GM23338 (cell line): ENCODE results near the gene ACBD7. TPM values are rescaled to one million over a fixed set of nuclear protein-coding genes. Genes with fewer than 3 reads are reported as not detected.
A peak's percentile ranks its signal among the peaks of the same experiment; 100 is the strongest.

Experiments
- ATAC-seq: fragments of 200-7000 bp; cut with Tn5 transposase; 3 replicates; pipeline ENCODE4 v1.9.1; 2020
- DNase-seq: peaks from one replicate; pipeline ENCODE4 v3.0.0-alpha.2; 2015; ENCODE audit warnings: low spot score
- H2AFZ ChIP-seq: fragments of 200-600 bp; sonication (generic); 2 replicates; pipeline ENCODE4 v1.8.0; 2016; ENCODE audit warnings: antibody characterized with exemption, mild to moderate bottlenecking, moderate library complexity
- H3F3A ChIP-seq: fragments of 200-600 bp; sonication (generic); replicated peaks from 2 replicates; pipeline ENCODE4 v1.8.0; 2017; ENCODE audit warnings: antibody characterized with exemption, mixed run types, low read depth
- H3K27ac ChIP-seq: fragments of 200-600 bp; sonication (generic); 2 replicates; pipeline ENCODE4 v1.6.1; 2016; ENCODE audit warnings: low read depth
- H3K27me3 ChIP-seq: fragments of 200-600 bp; sonication (generic); 2 replicates; pipeline ENCODE4 v1.8.0; 2016; ENCODE audit warnings: mild to moderate bottlenecking, mixed run types, moderate library complexity; ENCODE audit not compliant: insufficient read depth
- H3K36me3 ChIP-seq: fragments of 200-600 bp; sonication (generic); 2 replicates; pipeline ENCODE4 v1.8.0; 2016; ENCODE audit warnings: mild to moderate bottlenecking; ENCODE audit not compliant: insufficient read depth
- H3K4me1 ChIP-seq: fragments of 200-600 bp; sonication (generic); 2 replicates; pipeline ENCODE4 v1.8.0; 2016; ENCODE audit warnings: mild to moderate bottlenecking, moderate library complexity; ENCODE audit not compliant: insufficient read depth
- H3K4me2 ChIP-seq: fragments of 200-600 bp; sonication (generic); 2 replicates; pipeline ENCODE4 v1.7.1; 2017; ENCODE audit warnings: mixed run types
- H3K4me3 ChIP-seq: fragments of 200-600 bp; sonication (generic); 2 replicates; pipeline ENCODE4 v1.6.1; 2016; ENCODE audit warnings: mixed run types
- H3K79me2 ChIP-seq: fragments of 200-600 bp; sonication (generic); replicated peaks from 2 replicates; pipeline ENCODE4 v1.8.0; 2017; ENCODE audit warnings: mild to moderate bottlenecking; ENCODE audit not compliant: insufficient read depth
- H3K9me2 ChIP-seq: fragments of 200-600 bp; sonication (generic); 2 replicates; pipeline ENCODE4 v1.8.0; 2017; ENCODE audit not compliant: insufficient read depth
- H4K20me1 ChIP-seq: fragments of 200-600 bp; sonication (generic); replicated peaks from 2 replicates; pipeline ENCODE4 v1.8.0; 2017; ENCODE audit warnings: mild to moderate bottlenecking; ENCODE audit not compliant: insufficient read depth
- H3K27ac Mint-ChIP-seq: 2 replicates; pipeline ENCODE4 v1.8.0; 2020; ENCODE audit warnings: inconsistent platforms, mild to moderate bottlenecking, moderate library complexity, mixed read lengths
- H3K27me3 Mint-ChIP-seq: 3 replicates; pipeline ENCODE4 v1.8.0; 2022; ENCODE audit warnings: low read depth, mild to moderate bottlenecking, moderate library complexity, mixed read lengths, inconsistent platforms; ENCODE audit not compliant: insufficient read depth, poor library complexity
- H3K36me3 Mint-ChIP-seq: 3 replicates; pipeline ENCODE4 v1.8.0; 2021; ENCODE audit warnings: low read depth, mild to moderate bottlenecking, inconsistent platforms, moderate library complexity, mixed read lengths
- H3K4me1 Mint-ChIP-seq: 3 replicates; pipeline ENCODE4 v1.8.0; 2020; ENCODE audit warnings: mild to moderate bottlenecking, inconsistent platforms, mixed read lengths
- H3K4me3 Mint-ChIP-seq: 3 replicates; pipeline ENCODE4 v1.8.0; 2021; ENCODE audit warnings: moderate library complexity, mild to moderate bottlenecking, inconsistent platforms, mixed read lengths
- H3K9me3 Mint-ChIP-seq: 3 replicates; pipeline ENCODE4 v1.8.0; 2020; ENCODE audit warnings: moderate library complexity, mild to moderate bottlenecking, inconsistent platforms, mixed read lengths
- CREB1 ChIP-seq: fragments of 250-450 bp; sonication (Bioruptor Pico); IDR thresholded peaks from 2 replicates; pipeline ENCODE4 v1.5.0; 2020; ENCODE audit warnings: low read depth, mild to moderate bottlenecking, moderate library complexity
- CTCF ChIP-seq, 2 experiments: fragments of 200-600 bp in 1 of 2; sonication (generic) in 1 of 2; conservative IDR thresholded peaks; 2 replicates each; pipeline versions ENCODE4 v1.5.1 to v1.6.1; 2016 to 2017; ENCODE audit warnings: antibody characterized with exemption in 2 of 2, low read depth in 2 of 2, mild to moderate bottlenecking in 2 of 2, moderate library complexity in 1 of 2
- ETS1 ChIP-seq: IDR thresholded peaks from 2 replicates; pipeline ENCODE4 v1.6.1; 2016; ENCODE audit warnings: antibody characterized with exemption
- EZH2 ChIP-seq: fragments of 200-600 bp; sonication (generic); IDR thresholded peaks from one replicate; pipeline ENCODE4 v1.8.0; 2017; ENCODE audit warnings: antibody characterized with exemption, mild to moderate bottlenecking, low read depth; ENCODE audit not compliant: unreplicated experiment
- EZH2phosphoT487 ChIP-seq: fragments of 200-600 bp; sonication (generic); IDR thresholded peaks from one replicate; pipeline ENCODE4 v1.8.1; 2018; ENCODE audit warnings: antibody characterized with exemption; ENCODE audit not compliant: unreplicated experiment
- JUNB ChIP-seq: IDR thresholded peaks from one replicate; pipeline ENCODE4 v1.6.1; 2016; ENCODE audit warnings: antibody characterized with exemption; ENCODE audit not compliant: unreplicated experiment
- NANOG ChIP-seq: IDR thresholded peaks from 2 replicates; pipeline ENCODE4 v1.6.1; 2016; ENCODE audit warnings: antibody characterized with exemption, borderline replicate concordance
- STAT1 ChIP-seq: IDR thresholded peaks from one replicate; pipeline ENCODE4 v1.6.1; 2016; ENCODE audit warnings: antibody characterized with exemption; ENCODE audit not compliant: unreplicated experiment
- ZNF331 ChIP-seq: fragments of 250-450 bp; sonication (Bioruptor Pico); IDR thresholded peaks from 2 replicates; pipeline ENCODE4 v1.5.0; 2020; ENCODE audit warnings: low read depth, mild to moderate bottlenecking, moderate library complexity
- ZNF462 ChIP-seq: fragments of 250-450 bp; sonication (Bioruptor Pico); IDR thresholded peaks from 2 replicates; pipeline ENCODE4 v1.5.0; 2020; ENCODE audit warnings: mild to moderate bottlenecking, moderate library complexity
- polyA plus RNA-seq: library from polyadenylated mRNA; unstranded; fragments of >200 nt; fragmentation: Nextera tagmentation; extraction: Ambion mirVana; gene quantifications from 2 replicates; pipeline ENCODE4 v1.2.1, GENCODE V29; 2016
- total RNA-seq: library from RNA; depleted of rRNA; stranded (reverse); fragments of >200 nt; shearing (Covaris generic); gene quantifications from 2 replicates; pipeline ENCODE4 v1.2.3, GENCODE V29; 2014

The ACBD7 gene
- total and polyA plus RNA-seq, 2 experiments from 2014 or later = 2.8 to 14.7 TPM

DNA sequence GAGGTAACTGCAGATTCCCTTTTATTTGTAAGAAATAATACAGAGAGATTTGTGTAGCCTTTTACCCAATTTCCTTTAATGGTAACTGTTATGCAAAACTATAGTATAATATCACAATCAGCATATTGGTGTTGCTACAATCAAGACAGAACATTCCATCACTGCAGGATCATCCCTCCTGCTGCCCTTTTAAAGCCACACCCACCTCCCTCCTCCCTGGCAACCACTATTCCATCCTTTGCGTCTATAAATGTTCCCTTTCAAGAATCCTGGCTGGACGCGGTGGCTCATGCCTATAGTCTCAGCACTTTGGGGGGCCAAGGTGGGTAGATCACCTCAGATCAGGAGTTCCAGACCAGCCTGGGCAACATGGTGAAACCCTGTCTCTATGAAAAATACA is 13.2 kb downstream of the ACBD7 start:
- peaks cover 33% of the 10 kb centered on the region for H3K36me3 Mint-ChIP-seq
- TF ChIP-seq ETS1 = no peak
- TF ChIP-seq STAT1 = no peak

GRCh38 chr10:15072358-15072757 is 16.2 kb downstream of the ACBD7 start:
- Histone ChIP-seq H3K4me1 (no peaks in the 10 kb centered on the region), H2AFZ (no peak overlapping the region), H3K27me3 (no peaks in the 10 kb centered on the region), H3K27ac (no peak overlapping the region), H3K4me3 (no peak overlapping the region), H4K20me1 (no peaks in the 10 kb centered on the region), H3K79me2 (no peaks in the 10 kb centered on the region), H3F3A (no peaks in the 10 kb centered on the region), H3K4me2 (no peak overlapping the region), H3K36me3 (peaks cover 9% of the 10 kb centered on the region), H3K9me2 (no peaks in the 10 kb centered on the region)
- Mint-ChIP-seq H3K36me3 (peaks cover 30% of the 10 kb centered on the region), H3K4me3 (no peak overlapping the region), H3K27ac (no peak overlapping the region), H3K27me3 (no peaks in the 10 kb centered on the region), H3K4me1 (no peaks in the 10 kb centered on the region; the same call in 2 of the 3 replicates), H3K9me3 (peaks cover 21% of the 10 kb centered on the region)
- ATAC-seq = no peak
- DNase-seq = peak; percentile 41
- TF ChIP-seq CREB1 (no peak), CTCF (conservative IDR thresholded peaks at IDR 0.05; ENCODE audit: low read depth in 2 of 2) (no peak), ZNF331 (no peak), STAT1 (no peak), ETS1 (no peak), ZNF462 (CRISPR knock-in tag) (no peak), NANOG (no peak), EZH2phosphoT487 (no peak), EZH2 (no peak), JUNB (no peak)

More for the DNA sequence above, 13.2 kb downstream of the ACBD7 start:
- H3K79me2 ChIP-seq = no peaks in the 10 kb centered on the region
- peaks cover 9% of the 10 kb centered on the region for H3K36me3 ChIP-seq
- H3K4me3 ChIP-seq = no peak overlapping the region
- H3K27me3 ChIP-seq = no peaks in the 10 kb centered on the region
- Mint-ChIP-seq H3K27ac (no peak overlapping the region), H3K9me3 (peaks cover 21% of the 10 kb centered on the region), H3K4me3 (no peak overlapping the region), H3K4me1 (no peaks in the 10 kb centered on the region; the same call in 2 of the 3 replicates), H3K27me3 (no peaks in the 10 kb centered on the region)
- no peak overlapping the region for H3K4me2 ChIP-seq
- H3K4me1 ChIP-seq = no peaks in the 10 kb centered on the region
- ATAC-seq (no peak), DNase-seq (no peak)
- no peaks in the 10 kb centered on the region for H3F3A ChIP-seq
- H3K9me2 ChIP-seq = no peaks in the 10 kb centered on the region
- H4K20me1 ChIP-seq = no peaks in the 10 kb centered on the region
- H2AFZ ChIP-seq = no peak overlapping the region
- H3K27ac ChIP-seq = no peak overlapping the region
